CD4-positive, alpha-beta T cell treated with Interferon gamma for 1 hour (primary cell): Measurements from ENCODE around the gene METTL6.

Experiments
- DNase-seq: peaks from one replicate; pipeline ENCODE4 v3.0.0-alpha.2; 2020

METTL6 gene

DNA sequence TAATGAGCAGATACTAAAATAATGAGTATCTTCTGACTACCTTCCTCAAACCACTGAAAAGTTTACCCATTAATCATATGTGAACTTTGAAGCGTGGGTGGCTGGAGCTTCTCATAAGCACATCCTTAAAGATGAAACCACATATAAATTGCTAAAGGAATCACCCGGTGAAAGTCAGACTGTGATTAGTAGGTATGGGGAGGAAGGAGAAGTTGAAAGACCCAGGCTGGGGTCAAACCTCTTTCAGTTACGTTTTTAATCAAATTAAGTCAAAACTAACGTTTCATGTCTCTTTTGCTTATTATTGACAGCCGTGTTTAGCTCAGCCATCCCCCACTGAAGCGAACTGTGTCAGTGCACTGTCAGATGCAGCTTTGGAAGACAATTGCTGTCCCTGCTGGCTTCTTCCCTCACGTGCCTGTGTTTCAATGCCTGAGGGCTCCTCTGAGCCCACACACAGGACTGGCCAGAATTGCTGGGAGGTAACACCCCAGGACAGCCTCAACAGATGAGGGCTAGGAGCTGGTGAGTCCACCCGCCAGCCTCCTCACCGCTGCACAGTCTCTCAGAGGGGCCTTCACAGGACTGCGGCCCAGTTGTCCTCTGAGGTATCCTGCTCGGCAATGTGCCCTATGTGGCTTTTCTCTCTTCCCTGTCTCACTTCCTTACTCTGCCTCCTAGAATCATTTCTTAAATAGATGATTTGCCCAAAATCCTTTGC, 65.7 kb downstream of the METTL6 start:
- DNase-seq, result no peak

DNA sequence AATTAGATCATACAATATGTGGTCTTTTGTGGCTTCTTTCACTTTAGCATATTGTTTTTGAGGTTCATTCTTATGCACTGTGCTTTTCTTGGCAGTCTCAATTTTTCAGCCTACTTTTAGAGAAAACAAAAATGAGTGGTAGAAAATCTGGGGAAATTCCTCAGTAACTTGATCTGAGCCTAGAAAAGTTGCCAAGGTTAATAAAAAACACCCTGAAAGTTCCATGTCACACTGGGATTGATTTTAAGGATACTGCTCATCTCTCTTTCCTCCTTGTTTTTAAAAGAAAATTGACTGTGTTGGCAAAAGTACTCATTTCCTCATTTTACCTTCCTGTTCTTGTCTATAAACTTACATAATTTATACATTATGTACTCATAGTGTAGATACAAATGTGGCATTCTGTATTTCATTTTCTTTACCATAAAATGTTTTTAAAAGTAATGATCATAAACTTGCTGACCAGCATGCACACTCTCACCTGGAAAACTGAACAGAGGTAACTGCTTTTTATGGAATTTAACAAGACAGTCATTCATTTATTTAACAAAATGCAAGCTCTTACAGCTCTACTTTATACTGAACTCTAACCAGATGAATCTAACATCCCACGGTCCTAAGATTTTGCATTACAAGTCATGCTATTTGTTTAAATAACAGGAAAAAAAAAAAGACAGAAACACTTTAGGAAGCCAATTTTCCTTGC, 66.4 kb downstream of the METTL6 start:
- no peak for DNase-seq
